Fibroblast of mammary gland (primary cell): Measurements from ENCODE around the gene PDE8A.
A peak's percentile ranks its signal among the peaks of the same experiment; 100 is the strongest.

Experiments
- DNase-seq: peaks from one replicate; pipeline ENCODE4 v3.0.0-alpha.2; 2010; ENCODE audit warnings: low read depth
- H3K4me3 ChIP-seq: 2 replicates; pipeline ENCODE4 v1.5.1; 2011; ENCODE audit warnings: low read depth, mild to moderate bottlenecking, low read length, moderate library complexity; ENCODE audit not compliant: control insufficient read depth
- TF ChIP-seq, protein P1 (sequence below): conservative IDR thresholded peaks from 2 replicates; pipeline ENCODE4 v1.5.1; 2011; ENCODE audit warnings: low read depth, low read length, inconsistent platforms; ENCODE audit not compliant: control insufficient read depth, insufficient read depth

Gene PDE8A

DNA sequence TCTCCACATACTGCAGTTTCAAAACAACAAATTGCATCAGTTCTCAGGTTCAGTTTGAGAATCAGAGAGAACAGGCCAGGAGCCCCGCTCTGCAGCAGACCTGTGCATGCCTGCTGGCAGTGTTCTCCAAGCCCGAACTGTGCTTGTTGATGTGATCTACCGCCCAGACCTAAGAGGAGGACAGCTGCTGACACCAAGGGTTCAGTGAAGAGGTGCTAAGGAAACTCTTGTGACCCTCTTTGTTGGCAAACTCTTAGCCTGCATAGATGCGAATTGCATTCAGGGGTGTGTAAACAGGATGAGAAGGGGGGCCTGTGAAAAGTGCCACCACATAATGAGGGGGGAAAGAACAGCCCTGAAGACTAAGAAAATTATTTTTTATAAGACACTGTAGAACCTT lies 89.8 kb downstream of the PDE8A start:
- no peak for DNase-seq
- no peak overlapping the region for H3K4me3 ChIP-seq
- TF ChIP-seq, protein P1, sequence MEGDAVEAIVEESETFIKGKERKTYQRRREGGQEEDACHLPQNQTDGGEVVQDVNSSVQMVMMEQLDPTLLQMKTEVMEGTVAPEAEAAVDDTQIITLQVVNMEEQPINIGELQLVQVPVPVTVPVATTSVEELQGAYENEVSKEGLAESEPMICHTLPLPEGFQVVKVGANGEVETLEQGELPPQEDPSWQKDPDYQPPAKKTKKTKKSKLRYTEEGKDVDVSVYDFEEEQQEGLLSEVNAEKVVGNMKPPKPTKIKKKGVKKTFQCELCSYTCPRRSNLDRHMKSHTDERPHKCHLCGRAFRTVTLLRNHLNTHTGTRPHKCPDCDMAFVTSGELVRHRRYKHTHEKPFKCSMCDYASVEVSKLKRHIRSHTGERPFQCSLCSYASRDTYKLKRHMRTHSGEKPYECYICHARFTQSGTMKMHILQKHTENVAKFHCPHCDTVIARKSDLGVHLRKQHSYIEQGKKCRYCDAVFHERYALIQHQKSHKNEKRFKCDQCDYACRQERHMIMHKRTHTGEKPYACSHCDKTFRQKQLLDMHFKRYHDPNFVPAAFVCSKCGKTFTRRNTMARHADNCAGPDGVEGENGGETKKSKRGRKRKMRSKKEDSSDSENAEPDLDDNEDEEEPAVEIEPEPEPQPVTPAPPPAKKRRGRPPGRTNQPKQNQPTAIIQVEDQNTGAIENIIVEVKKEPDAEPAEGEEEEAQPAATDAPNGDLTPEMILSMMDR, result no peak

DNA sequence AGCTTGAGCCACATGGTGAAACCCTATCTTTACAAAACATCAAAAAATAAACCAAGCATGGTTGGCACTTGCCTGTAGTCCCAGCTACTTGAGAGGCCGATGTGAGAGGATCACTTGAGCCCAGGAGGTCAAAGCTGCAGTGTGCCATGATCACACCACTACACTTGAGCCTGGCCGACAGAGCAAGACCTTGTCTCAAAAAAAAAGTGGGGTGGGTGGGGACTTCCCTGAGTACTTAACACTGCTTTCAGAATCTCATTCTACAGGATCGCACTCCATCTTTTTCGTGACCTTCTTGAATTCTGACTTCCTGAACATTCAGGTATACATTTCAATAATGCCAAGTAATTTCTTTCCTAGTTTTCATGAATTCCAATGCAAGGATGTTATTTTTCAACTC lies 91.3 kb downstream of the PDE8A start:
- TF ChIP-seq, protein P1, result no peak
- no peak for DNase-seq
- no peak overlapping the region for H3K4me3 ChIP-seq

DNA sequence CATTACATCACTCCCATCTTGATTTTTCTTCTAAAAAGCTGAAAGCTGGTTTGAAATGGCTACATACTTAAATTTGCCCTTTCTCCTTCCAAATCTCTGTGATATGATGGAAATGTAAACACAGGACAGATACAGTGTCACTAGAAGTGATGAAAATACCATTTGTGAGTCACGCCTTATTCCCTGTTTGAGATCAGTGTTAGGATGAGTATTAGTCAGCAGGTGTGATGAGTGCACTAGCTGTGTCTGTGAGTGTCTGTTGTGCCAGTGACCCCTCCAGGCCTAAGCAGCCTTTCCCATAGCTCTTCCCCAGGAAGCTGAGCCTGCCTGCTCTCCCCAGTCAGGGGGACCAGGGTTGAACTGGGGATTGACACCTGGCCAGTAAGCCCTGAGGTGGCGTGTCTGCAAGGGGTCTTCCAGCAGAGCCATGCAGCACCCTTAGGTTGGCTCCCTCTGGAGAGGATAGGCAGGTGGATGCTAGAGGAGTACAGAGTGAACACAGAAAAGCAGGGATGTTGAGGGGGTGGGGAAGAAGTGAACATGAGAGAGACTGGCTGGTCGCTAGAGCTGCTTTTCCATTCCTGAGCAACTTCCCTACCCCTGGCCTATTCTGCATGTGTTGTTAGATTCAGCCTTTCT lies 92.0 kb downstream of the PDE8A start:
- H3K4me3 ChIP-seq, result no peak overlapping the region
- TF ChIP-seq, protein P1, result no peak
- DNase-seq, result peak; percentile 30

DNA sequence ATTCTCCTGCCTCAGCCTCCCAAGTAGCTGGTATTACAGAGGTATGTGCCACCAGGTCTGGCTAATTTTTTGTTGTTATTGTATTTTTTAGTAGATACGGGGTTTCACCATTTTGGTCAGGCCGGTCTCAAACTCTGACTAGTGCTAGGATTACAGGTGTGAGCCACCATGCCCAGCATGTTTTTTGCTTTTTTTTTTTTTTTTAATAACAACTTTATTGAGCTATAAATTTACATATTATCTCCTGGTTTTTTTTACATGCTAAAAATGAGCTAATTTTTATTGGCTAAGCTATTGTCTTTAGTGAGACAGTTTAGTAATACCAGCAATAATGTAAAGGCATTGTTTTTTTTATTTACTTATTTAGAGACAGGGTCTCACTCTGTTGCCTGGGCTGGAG lies 105.2 kb downstream of the PDE8A start:
- DNase-seq, result no peak
- TF ChIP-seq, protein P1, result no peak
- H3K4me3 ChIP-seq, result no peak overlapping the region

DNA sequence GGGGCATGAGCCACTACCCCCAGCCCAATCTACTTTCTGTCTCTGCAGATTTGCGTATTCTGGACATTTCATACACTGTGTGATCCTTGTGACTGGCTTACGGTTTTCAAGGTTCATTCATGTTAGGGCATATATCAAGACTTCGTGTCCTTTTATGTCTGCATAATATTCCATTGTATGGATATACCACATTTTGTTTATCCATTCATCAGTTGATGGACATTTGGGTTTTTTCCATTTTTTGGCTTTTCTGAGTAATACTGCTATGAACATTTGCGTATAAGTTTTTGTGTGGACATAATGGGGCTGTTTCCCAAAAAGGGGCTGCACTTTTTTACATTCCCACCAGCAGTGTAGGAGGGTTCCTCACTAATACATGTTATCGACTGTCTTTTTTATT lies 106.6 kb downstream of the PDE8A start:
- no peak for DNase-seq
- H3K4me3 ChIP-seq, result no peak overlapping the region
- TF ChIP-seq, protein P1, result no peak

DNA sequence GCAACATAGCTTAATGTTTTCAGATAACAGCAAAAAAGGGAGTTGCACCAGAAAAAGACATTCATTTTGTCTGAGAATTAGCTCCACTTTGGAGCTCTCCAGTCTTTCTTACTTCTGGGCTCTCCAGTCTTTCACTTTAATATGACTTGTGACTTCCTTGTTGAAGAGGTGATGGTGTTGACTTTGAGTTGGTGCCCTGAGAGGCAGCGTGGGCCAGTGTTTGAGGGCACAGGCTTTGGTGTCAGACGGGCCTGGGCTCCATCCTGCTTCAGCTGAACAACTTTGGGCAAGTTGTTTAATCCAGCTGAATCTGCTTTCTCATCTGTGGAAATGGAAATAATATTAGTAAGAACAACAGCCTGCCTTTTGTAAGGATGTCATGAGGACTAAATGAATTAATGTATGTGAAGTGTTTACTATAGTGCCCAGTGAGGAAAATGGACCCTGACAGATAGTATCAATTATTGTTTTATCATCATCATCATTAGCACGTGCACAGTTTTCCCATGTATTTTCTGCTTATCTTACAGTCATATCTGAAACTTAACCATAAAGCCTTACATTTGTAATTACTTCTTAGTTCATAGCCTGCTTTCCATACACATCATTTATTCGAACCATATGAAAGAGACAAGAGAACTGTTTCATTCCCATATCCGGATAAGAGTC lies 108.4 kb downstream of the PDE8A start:
- no peak for DNase-seq
- H3K4me3 ChIP-seq, result no peak overlapping the region
- TF ChIP-seq, protein P1, result no peak
